NB4 (cell line): ENCODE results near the gene GTF2I.
"Not testable (repeated sequence)": the region's sequence is repeated elsewhere in the genome, so short reads cannot be mapped to it uniquely, and the experiment has no call there.

ENCODE experiments used
- DNase-seq: peaks from one replicate; pipeline ENCODE4 v3.0.0; 2010; ENCODE audit warnings: low read depth
- H3K4me3 ChIP-seq: one replicate; pipeline ENCODE4 v1.5.1; 2011; ENCODE audit warnings: mild to moderate bottlenecking, low read depth, low read length, moderate library complexity
- MYC ChIP-seq: IDR thresholded peaks from 2 replicates; pipeline ENCODE4 v1.6.1; 2011; ENCODE audit warnings: low read depth, low read length
- POLR2A ChIP-seq: IDR thresholded peaks from 2 replicates; pipeline ENCODE4 v1.6.1; 2011; ENCODE audit warnings: mild to moderate bottlenecking; ENCODE audit not compliant: insufficient read length; ENCODE audit errors: extremely low read depth
- TF ChIP-seq, protein P1 (sequence below): IDR thresholded peaks from 2 replicates; pipeline ENCODE4 v1.6.1; 2011; ENCODE audit warnings: low read depth, low read length
- TF ChIP-seq, protein P2 (sequence below): IDR thresholded peaks from one replicate; pipeline ENCODE4 v1.5.1; 2012; ENCODE audit warnings: low read depth, low read length

Gene GTF2I

DNA sequence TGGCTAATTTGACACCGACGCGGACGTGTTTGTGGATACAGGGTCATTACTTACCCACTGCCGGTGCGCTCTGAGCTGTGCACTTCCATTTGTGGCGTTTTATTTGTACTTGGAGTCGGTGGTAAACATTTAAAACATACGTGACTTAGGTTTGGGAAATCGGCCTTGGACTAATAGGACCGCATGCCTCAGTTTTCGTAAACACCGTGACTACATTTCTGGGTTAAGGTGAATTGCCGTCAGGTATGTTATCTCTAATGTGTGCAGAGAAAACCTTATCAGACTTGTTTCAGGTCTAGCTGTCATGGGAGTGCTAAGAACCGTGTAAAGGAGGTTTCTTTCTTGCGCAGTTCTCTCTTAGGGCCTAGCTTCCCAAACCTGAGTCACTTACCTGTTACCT lies 64.6 kb downstream of the GTF2I start:
- DNase-seq = no peak
- TF ChIP-seq POLR2A (no peak), MYC (no peak)
- TF ChIP-seq, protein P1, sequence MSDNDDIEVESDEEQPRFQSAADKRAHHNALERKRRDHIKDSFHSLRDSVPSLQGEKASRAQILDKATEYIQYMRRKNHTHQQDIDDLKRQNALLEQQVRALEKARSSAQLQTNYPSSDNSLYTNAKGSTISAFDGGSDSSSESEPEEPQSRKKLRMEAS = no peak
- TF ChIP-seq, protein P2, sequence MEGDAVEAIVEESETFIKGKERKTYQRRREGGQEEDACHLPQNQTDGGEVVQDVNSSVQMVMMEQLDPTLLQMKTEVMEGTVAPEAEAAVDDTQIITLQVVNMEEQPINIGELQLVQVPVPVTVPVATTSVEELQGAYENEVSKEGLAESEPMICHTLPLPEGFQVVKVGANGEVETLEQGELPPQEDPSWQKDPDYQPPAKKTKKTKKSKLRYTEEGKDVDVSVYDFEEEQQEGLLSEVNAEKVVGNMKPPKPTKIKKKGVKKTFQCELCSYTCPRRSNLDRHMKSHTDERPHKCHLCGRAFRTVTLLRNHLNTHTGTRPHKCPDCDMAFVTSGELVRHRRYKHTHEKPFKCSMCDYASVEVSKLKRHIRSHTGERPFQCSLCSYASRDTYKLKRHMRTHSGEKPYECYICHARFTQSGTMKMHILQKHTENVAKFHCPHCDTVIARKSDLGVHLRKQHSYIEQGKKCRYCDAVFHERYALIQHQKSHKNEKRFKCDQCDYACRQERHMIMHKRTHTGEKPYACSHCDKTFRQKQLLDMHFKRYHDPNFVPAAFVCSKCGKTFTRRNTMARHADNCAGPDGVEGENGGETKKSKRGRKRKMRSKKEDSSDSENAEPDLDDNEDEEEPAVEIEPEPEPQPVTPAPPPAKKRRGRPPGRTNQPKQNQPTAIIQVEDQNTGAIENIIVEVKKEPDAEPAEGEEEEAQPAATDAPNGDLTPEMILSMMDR = no peak
- no peak overlapping the region for H3K4me3 ChIP-seq

DNA sequence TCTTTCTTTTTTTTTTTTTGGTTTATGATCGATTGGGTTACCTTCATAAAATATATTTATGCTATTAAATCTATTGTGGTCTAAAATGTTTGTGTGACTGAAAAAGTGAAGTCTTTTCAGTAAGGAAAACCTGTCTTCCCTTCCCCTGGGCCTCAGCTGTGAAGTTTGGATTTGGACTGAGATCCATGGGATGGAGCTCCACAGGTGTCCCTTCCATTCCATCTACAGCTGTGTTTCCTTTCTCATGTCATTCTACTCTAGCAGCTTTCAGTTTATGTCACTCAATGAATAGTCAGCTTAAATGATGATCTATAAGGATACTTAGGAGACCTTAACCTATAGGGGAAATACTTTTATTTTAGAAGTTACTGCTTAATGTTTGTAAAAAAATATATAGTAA lies 68.3 kb downstream of the GTF2I start:
- TF ChIP-seq, protein P1 = no peak
- TF ChIP-seq, protein P2 = no peak
- no peak for TF ChIP-seq MYC
- TF ChIP-seq POLR2A = no peak
- no peak for DNase-seq
- no peak overlapping the region for H3K4me3 ChIP-seq

DNA sequence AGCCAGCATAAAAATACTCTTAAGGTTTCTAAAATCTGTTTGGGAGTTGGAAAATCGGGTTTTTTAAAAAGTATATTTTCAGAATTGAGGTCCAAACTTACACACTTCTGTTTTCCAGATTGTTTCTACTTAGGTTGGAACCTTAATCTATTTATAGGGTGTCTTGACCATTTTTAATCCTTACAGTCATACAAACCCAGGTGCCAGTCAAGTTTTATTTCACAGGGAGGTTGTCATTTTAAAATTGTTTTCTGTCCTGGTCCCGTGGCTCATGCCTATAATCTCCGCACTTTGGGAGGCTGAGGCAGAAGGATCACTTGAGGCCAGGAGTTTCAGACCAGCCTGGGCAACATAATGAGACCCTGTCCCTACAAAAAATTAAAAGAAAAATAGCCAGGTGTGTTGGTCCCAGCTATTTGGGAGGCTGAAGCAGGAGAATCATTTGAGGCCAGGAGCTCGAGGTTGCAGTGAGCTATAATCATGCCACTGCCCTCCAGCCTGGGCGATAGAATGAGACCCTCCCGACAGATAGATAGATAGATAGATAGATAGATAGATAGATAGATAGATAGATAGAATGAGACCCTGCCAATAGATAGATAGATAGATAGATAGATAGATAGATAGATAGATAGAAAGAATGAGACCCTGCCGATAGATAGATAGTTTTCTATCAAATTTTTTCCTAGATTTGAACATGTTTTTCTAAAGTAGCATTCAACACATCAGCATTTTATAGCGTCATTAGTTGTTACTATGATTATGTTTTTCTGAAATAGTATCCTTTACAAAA lies 69.0 kb downstream of the GTF2I start:
- no peak for DNase-seq
- H3K4me3 ChIP-seq = no peak overlapping the region
- no peak for TF ChIP-seq POLR2A
- TF ChIP-seq MYC = no peak
- TF ChIP-seq, protein P1 = no peak

DNA sequence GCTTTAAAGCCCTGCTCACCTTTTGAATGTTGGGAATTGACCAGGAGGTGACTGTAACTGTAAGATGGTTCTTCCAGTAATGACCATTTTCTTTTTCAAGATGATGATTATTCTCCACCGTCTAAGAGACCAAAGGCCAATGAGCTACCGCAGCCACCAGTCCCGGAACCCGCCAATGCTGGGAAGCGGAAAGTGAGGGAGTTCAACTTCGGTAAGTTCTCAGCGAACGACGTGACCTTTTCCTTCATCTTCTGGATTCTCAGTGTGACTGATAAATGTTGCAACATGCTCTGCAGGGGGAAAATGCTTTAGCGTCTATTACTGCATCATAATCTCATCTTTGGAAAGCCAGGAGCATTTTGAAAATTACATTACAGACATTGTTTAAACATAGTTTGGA lies 71.2 kb downstream of the GTF2I start:
- not testable (repeated sequence) for H3K4me3 ChIP-seq, DNase-seq

DNA sequence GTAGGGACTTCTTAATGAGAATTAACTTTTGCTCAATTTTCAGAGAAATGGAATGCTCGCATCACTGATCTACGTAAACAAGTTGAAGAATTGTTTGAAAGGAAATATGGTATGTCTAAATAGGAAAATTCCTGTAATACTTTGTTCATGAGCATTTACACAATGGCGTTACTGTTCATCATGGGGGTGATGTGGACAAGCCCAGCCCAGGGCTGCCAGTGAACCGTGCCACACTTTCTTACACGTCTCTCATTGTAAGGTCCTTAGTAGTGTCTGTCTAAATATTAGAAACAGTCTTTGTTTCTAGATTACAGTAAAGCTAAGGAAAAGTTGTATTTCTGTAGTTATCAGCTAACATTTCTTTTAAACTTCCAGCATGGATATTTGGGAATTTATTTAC lies 72.7 kb downstream of the GTF2I start:
- DNase-seq, H3K4me3 ChIP-seq: not testable (repeated sequence)

DNA sequence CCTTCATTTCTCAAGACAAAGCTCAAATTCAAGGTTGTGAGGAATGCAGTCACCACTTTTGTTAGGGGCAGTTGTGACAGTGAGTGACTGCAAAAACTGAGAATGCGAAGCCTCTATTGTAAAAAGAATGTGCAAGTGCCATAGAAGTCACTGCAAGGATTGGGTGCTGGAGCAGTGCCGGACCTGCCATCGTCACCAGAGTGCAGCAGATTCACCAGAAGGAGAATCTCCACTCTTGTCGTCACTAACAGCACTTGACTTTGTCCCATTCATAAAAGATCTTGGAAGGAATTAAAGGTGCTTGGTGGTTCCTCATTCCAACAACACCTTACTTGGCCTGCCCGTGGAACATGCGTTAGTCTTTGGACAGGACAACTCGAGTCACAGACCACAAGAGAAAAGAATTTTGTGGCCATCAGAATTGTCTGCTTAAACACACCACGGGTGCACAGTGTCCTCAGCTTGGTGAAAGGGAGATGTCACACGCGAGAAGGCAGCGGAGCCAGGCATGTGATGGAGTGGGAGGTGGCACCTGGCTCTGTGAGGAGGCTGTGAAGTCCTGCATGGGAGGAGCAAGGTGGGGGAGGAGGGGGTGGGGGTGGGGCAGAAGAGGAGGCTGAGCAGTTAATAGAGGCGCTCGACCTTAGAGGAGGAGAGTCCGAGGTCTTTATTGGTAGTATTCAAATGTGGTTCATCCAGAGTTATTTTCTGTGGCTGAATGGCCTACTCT lies 82.6 kb downstream of the GTF2I start:
- H3K4me3 ChIP-seq, DNase-seq: not testable (repeated sequence)

DNA sequence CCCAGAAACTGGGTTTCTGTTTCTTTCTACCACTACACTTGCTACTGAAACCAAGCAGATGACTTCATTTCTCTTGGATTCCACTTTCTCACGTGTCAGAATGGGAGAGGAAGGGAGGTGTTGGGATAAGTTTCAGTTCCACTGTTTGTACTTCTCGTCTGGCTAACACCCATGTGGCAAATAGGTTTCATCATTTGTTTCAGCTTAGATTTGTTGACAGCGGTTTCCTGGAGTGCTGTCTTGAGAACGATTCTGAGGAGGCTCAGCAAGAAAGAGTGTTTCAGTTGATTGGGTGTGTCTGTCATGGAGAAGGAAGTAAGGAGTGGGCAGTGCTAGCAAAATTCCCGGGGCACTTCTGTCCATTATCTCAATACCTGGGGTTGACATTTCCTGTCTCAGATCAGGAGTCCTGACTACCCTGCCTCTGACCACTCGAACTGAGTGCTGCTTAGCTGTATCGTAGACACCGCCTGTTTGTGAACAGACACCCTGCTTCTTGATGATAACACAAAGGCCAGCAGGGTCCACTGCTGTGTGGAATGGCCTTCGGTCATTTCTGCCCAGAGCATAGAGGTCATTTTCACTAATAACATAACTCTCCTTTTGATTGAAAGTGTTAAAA lies 86.5 kb downstream of the GTF2I start:
- not testable (repeated sequence) for H3K4me3 ChIP-seq

DNA sequence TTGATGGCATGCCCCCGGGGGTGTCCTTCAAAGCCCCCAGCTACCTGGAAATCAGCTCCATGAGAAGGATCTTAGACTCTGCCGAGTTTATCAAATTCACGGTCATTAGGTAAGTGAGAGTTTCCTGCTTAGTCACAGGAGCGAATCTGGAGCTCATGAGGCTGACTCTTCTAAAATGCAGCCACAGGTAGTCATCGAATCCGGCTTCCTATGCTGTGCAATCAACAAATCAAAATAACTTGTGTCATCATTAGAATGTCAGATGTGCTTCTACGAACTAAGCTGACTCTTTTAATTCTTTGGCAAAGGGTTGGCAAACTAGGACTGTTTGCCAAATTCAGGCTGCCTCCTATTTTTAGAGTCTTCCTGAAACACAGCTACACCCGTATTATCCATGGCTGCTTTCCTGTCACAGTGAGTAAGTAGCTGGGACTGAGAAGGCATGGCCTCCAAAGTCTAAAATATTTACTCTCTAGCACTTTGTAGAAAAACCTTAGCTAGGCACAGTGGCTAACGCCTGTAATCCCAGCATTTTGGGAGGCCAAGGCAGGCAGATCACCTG lies 96.5 kb downstream of the GTF2I start:
- DNase-seq = not testable (repeated sequence)

More for the DNA sequence above, 86.5 kb downstream of the GTF2I start:
- not testable (repeated sequence) for DNase-seq

DNA sequence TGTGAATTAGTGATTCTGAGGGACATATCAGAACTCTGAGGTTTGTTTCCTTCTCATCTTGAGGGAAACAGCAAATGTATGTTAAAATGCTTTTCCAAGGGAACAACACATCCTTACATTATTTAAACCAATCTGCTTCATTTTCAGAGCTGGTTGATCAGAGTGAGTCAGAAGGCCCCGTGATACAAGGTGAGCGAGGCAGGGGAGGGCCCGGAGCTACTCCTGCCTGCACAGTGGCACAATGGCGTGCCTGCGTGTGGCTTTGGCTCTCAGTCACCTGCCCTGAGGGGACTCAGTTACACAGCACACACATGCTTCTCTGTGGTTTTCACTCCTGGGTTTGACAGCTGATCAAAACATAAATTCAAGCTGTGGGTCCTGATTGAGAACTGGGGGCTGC lies 99.2 kb downstream of the GTF2I start:
- not testable (repeated sequence) for H3K4me3 ChIP-seq, DNase-seq

More for the DNA sequence above, 96.5 kb downstream of the GTF2I start:
- not testable (repeated sequence) for H3K4me3 ChIP-seq

DNA sequence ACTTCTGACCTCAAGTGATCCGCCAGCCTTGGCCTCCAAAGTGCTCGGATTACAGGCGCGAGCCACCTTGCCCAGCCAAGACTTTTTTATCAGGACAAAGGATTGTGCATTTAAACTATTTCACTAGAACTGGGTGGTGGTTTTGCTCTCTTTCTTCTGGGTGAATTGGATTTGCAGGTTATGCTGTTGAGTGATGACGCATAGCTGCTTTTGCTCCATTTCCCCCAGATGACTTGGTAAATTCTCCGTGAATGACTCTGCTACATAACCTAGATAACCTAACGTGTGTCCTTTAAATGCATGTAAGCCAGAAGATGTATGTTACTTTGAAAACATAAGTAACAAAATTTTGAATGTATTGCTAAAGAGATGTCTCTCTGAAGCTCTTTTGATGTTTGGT lies 100.8 kb downstream of the GTF2I start:
- not testable (repeated sequence) for DNase-seq, H3K4me3 ChIP-seq

DNA sequence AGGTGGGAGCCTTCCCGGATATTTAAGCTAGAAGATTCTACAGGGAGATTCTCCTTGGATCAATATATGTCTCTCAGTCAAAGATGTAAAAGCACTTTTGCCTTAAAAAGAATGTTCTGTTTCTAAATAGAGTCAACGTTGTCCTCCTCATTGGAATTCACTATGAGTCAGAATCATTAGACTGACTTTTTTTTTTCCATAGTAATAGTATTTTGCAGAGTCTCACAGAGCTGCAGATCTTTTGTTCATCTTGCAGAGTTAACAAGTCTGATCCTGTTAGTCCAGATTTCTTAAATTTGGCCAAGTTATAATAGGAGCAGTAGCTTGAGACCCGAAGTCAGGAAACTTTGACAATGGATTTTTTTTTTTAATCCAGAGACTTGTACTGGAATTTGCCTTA lies 101.5 kb downstream of the GTF2I start:
- H3K4me3 ChIP-seq, DNase-seq: not testable (repeated sequence)

DNA sequence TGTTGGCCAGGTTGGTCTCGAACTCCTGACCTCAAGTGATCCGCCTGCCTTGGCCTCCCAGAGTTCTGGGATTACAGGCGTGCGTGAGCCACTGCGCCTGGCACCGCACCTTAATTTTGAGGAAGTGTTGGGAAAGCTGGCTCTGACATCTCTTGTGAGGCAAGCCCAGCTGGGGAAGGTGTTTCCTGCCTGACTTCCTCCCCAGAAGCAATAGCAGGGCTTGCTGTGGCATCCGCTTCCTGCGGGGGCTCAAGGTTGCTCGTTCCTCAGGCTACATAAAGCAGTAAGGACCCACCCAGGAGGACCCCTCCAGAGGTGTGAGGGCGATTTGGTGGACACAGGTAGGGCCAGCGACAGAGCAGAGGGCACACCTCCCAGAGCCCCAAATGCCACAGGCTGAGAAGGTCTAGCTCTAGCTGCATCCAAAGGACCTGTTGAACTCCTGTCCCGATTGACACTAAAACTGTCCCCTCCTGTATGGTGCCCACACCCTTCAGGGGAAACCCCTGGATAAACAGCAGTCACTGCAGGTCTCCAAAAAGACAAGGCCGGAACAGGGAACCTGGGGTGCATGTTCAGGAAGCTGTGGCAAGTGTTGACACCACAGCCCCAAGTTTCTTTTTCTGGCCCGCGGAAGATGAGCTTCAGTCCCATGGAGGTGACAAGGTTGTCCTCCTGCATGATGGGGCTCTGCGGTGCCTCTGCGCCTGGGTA lies 107.8 kb downstream of the GTF2I start:
- not testable (repeated sequence) for H3K4me3 ChIP-seq, DNase-seq

DNA sequence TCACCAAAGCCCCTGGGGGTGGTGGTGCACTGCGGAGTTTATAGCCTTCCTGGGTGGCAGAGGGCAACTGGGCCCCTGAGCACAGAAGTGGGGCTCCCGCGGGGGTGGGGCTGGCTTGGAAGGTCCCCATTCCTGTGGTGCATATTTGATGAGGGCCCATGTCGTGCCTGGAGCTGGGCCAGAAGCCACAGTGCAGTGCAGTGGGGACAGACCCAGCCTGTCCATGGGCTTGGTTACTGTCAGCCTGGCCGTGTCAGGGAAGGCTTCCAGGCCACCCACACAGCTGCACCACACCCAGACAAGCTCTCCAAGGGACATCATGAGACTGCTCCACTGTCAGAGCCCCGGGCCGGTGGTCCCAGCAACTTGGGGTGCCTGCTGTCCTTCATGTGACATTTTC lies 109.0 kb downstream of the GTF2I start:
- not testable (repeated sequence) for DNase-seq, H3K4me3 ChIP-seq

DNA sequence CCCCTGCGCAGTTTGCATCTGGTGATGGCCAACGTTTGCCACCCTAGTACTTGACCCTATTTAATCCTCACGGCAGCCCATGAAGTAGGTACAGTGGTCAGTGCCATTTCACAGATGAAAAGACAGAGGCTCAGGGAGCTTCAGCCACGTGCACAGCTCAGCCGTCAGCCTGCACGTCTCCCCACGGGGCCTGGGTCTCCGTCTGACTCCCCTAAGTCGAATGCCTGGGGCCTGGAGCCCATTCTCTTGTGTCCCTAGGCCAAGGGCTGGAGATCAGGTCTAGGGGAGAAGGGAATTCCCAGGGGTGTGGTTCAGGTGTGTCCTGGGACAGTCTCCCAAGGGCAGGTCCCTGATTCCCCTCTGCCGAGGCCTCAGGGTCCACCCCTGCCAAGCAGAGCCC lies 109.5 kb downstream of the GTF2I start:
- H3K4me3 ChIP-seq, DNase-seq: not testable (repeated sequence)
